SU-DHL-6 (cell line): ENCODE results near the gene TCF7L1.

Source experiments
- H2AFZ ChIP-seq: fragments of 200-600 bp; sonication (generic); 2 replicates; pipeline ENCODE4 v1.6.1; 2014; ENCODE audit warnings: low read depth, mild to moderate bottlenecking, moderate library complexity, mixed read lengths, antibody characterized with exemption, low read length; ENCODE audit not compliant: severe bottlenecking
- H3F3A ChIP-seq: fragments of 200-600 bp; shearing (Covaris generic); 2 replicates; pipeline ENCODE4 v1.6.0; 2016; ENCODE audit warnings: antibody characterized with exemption, mild to moderate bottlenecking; ENCODE audit not compliant: insufficient read depth
- H3K27ac ChIP-seq: fragments of 200-600 bp; sonication (generic); 2 replicates; pipeline ENCODE4 v1.5.1; 2016; ENCODE audit warnings: low read depth, mild to moderate bottlenecking, low read length, moderate library complexity, mixed read lengths
- H3K27me3 ChIP-seq: fragments of 200-600 bp; sonication (generic), shearing (Covaris generic); 2 replicates; pipeline ENCODE4 v1.6.0; 2014; ENCODE audit warnings: mild to moderate bottlenecking, low read length
- H3K36me3 ChIP-seq: fragments of 200-600 bp; sonication (generic); 2 replicates; pipeline ENCODE4 v1.6.1; 2014; ENCODE audit warnings: mild to moderate bottlenecking, low read length, mixed read lengths
- H3K4me2 ChIP-seq: fragments of 300-600, 200-600 bp; shearing (Covaris generic), sonication (generic); 2 replicates; pipeline ENCODE4 v1.6.0; 2014; ENCODE audit warnings: low read length, low read depth, mild to moderate bottlenecking; ENCODE audit not compliant: poor library complexity, severe bottlenecking
- H3K4me3 ChIP-seq: fragments of 200-600 bp; sonication (generic); 2 replicates; pipeline ENCODE4 v1.5.1; 2014; ENCODE audit warnings: antibody characterized with exemption, low read length, mild to moderate bottlenecking, mixed read lengths; ENCODE audit not compliant: insufficient read depth, poor library complexity, severe bottlenecking
- H3K79me2 ChIP-seq: fragments of 200-600 bp; sonication (generic); 2 replicates; pipeline ENCODE4 v1.6.1; 2014; ENCODE audit warnings: mild to moderate bottlenecking, low read length, moderate library complexity; ENCODE audit not compliant: insufficient read depth
- H3K9ac ChIP-seq: fragments of 200-600 bp; sonication (generic); 2 replicates; pipeline ENCODE4 v1.7.0; 2014; ENCODE audit warnings: mild to moderate bottlenecking, low read length
- H3K9me2 ChIP-seq: fragments of 200-600 bp; sonication (generic); replicated peaks from 2 replicates; pipeline ENCODE4 v1.6.1; 2014; ENCODE audit warnings: low read length; ENCODE audit not compliant: insufficient read depth
- H3K9me3 ChIP-seq: fragments of 200-600 bp; sonication (generic); 2 replicates; pipeline ENCODE4 v1.6.1; 2014; ENCODE audit warnings: low read length, mixed read lengths; ENCODE audit not compliant: insufficient read depth
- H4K20me1 ChIP-seq: fragments of 200-600 bp; sonication (generic); 2 replicates; pipeline ENCODE4 v1.6.1; 2014; ENCODE audit warnings: low read depth, mild to moderate bottlenecking, antibody characterized with exemption, low read length, moderate library complexity, mixed read lengths
- CTCF ChIP-seq: fragments of 200-600 bp; sonication (generic); IDR thresholded peaks from one replicate; pipeline ENCODE4 v1.5.1; 2017; ENCODE audit warnings: antibody characterized with exemption, mild to moderate bottlenecking, low read length, moderate library complexity; ENCODE audit not compliant: insufficient read depth, poor library complexity, severe bottlenecking
- EZH2phosphoT487 ChIP-seq: fragments of 200-600 bp; sonication (generic), shearing (Covaris generic); conservative IDR thresholded peaks from 2 replicates; pipeline ENCODE4 v1.6.1; 2018; ENCODE audit warnings: mild to moderate bottlenecking, antibody characterized with exemption, low read length, moderate library complexity, mixed read lengths

TCF7L1 gene

GRCh38 chr2:85281553-85281952 lies 148.4 kb downstream of the TCF7L1 start:
- Histone ChIP-seq H3K36me3 (no peaks in the 10 kb centered on the region), H3K9me3 (no peaks in the 10 kb centered on the region), H3K27me3 (no peaks in the 10 kb centered on the region), H3K4me2 (no peak overlapping the region), H3K27ac (no peak overlapping the region), H3K4me3 (no peak overlapping the region), H3K9ac (no peak overlapping the region), H3F3A (no peaks in the 10 kb centered on the region), H3K9me2 (no peaks in the 10 kb centered on the region), H2AFZ (no peak overlapping the region), H3K79me2 (no peaks in the 10 kb centered on the region), H4K20me1 (no peaks in the 10 kb centered on the region)
- no peak for TF ChIP-seq EZH2phosphoT487
- no peak for TF ChIP-seq CTCF

GRCh38 chr2:85282914-85283313 lies 149.7 kb downstream of the TCF7L1 start:
- Histone ChIP-seq H3K9ac (no peak overlapping the region), H3K4me3 (no peak overlapping the region), H3F3A (no peaks in the 10 kb centered on the region), H2AFZ (no peak overlapping the region), H3K9me2 (no peaks in the 10 kb centered on the region), H3K4me2 (no peak overlapping the region), H3K9me3 (no peaks in the 10 kb centered on the region), H3K79me2 (no peaks in the 10 kb centered on the region), H4K20me1 (no peaks in the 10 kb centered on the region), H3K27me3 (no peaks in the 10 kb centered on the region), H3K36me3 (no peaks in the 10 kb centered on the region), H3K27ac (no peak overlapping the region)
- no peak for TF ChIP-seq CTCF
- no peak for TF ChIP-seq EZH2phosphoT487

- no peak overlapping the region for H3K27ac ChIP-seq
- H3K9ac ChIP-seq: no peak overlapping the region
- H4K20me1 ChIP-seq: no peaks in the 10 kb centered on the region
- H3K79me2 ChIP-seq: no peaks in the 10 kb centered on the region
- no peaks in the 10 kb centered on the region for H3K27me3 ChIP-seq
- H3K9me3 ChIP-seq: no peaks in the 10 kb centered on the region
- TF ChIP-seq CTCF: no peak
- TF ChIP-seq EZH2phosphoT487: no peak
- no peaks in the 10 kb centered on the region for H3K36me3 ChIP-seq
- no peak overlapping the region for H2AFZ ChIP-seq
- H3K4me2 ChIP-seq: no peak overlapping the region
- no peaks in the 10 kb centered on the region for H3F3A ChIP-seq
- no peak overlapping the region for H3K4me3 ChIP-seq
- no peaks in the 10 kb centered on the region for H3K9me2 ChIP-seq
Observed at GRCh38 chr2:85283641-85284040, 150.4 kb downstream of the TCF7L1 start.

GRCh38 chr2:85286918-85287317 lies 153.7 kb downstream of the TCF7L1 start:
- H3K27ac ChIP-seq: no peak overlapping the region
- no peaks in the 10 kb centered on the region for H3K36me3 ChIP-seq
- H3K4me3 ChIP-seq: no peak overlapping the region
- no peaks in the 10 kb centered on the region for H3K79me2 ChIP-seq
- no peaks in the 10 kb centered on the region for H3K9me3 ChIP-seq
- no peaks in the 10 kb centered on the region for H3K9me2 ChIP-seq
- no peaks in the 10 kb centered on the region for H3F3A ChIP-seq
- H2AFZ ChIP-seq: no peak overlapping the region
- H4K20me1 ChIP-seq: no peaks in the 10 kb centered on the region
- H3K27me3 ChIP-seq: no peaks in the 10 kb centered on the region
- H3K4me2 ChIP-seq: no peak overlapping the region
- no peak for TF ChIP-seq EZH2phosphoT487
- no peak for TF ChIP-seq CTCF
- no peak overlapping the region for H3K9ac ChIP-seq
